ENCODE data around the gene AGFG1.
"Not testable (repeated sequence)": the region's sequence is repeated elsewhere in the genome, so short reads cannot be mapped to it uniquely, and the experiment has no call there.

Gene AGFG1

GRCh38 chr2:227551836-227552235 is 79.9 kb downstream of the AGFG1 start:
- no peak for DNase-seq

GRCh38 chr2:227562581-227562980 is 90.6 kb downstream of the AGFG1 start:
- no peak for DNase-seq

- DNase-seq, result no peak
Observed at GRCh38 chr2:227565080-227565479, 93.1 kb downstream of the AGFG1 start.

- no peak for DNase-seq
Observed at GRCh38 chr2:227566012-227566411, 94.1 kb downstream of the AGFG1 start.

- DNase-seq, result no peak
Observed at GRCh38 chr2:227568852-227569169, 96.9 kb downstream of the AGFG1 start.

- DNase-seq, result no peak
Observed at GRCh38 chr2:227570615-227571014, 98.7 kb downstream of the AGFG1 start.

GRCh38 chr2:227576110-227576509 is 104.2 kb downstream of the AGFG1 start:
- no peak for DNase-seq

GRCh38 chr2:227576812-227577211 is 104.9 kb downstream of the AGFG1 start:
- no peak for DNase-seq

- no peak for DNase-seq
Observed at GRCh38 chr2:227577555-227577954, 105.6 kb downstream of the AGFG1 start.

GRCh38 chr2:227578642-227579041 is 106.7 kb downstream of the AGFG1 start:
- no peak for DNase-seq

GRCh38 chr2:227579791-227580190 is 107.8 kb downstream of the AGFG1 start:
- DNase-seq, result no peak

- no peak for DNase-seq
Observed at GRCh38 chr2:227582369-227582768, 110.4 kb downstream of the AGFG1 start.

GRCh38 chr2:227592694-227593387 is 120.9 kb downstream of the AGFG1 start:
- DNase-seq, result no peak

GRCh38 chr2:227595797-227596196 is 123.8 kb downstream of the AGFG1 start:
- no peak for DNase-seq

GRCh38 chr2:227597036-227597435 is 125.1 kb downstream of the AGFG1 start:
- no peak for DNase-seq

- DNase-seq, result no peak
Observed at GRCh38 chr2:227597998-227598397, 126.0 kb downstream of the AGFG1 start.

- not testable (repeated sequence) for DNase-seq
Observed at GRCh38 chr2:227598835-227599503, 127.0 kb downstream of the AGFG1 start, which contains the start of gene SCYGR2. Gene SCYGR2 (plus strand): TSS chr2:227598893. CDS start chr2:227598893, 0 bp downstream.

- no peak for DNase-seq
Observed at GRCh38 chr2:227602358-227602757, 130.4 kb downstream of the AGFG1 start.

GRCh38 chr2:227606476-227606875 is 134.5 kb downstream of the AGFG1 start:
- no peak for DNase-seq

- DNase-seq, result no peak
Observed at GRCh38 chr2:227607941-227608340, 136.0 kb downstream of the AGFG1 start.

- DNase-seq, result no peak
Observed at GRCh38 chr2:227608561-227609338, 136.8 kb downstream of the AGFG1 start.

GRCh38 chr2:227610123-227610522 is 138.2 kb downstream of the AGFG1 start:
- DNase-seq, result no peak
